HepG2 (cell line): Measurements from ENCODE around the gene COPB2. TPM values are rescaled to one million over a fixed set of nuclear protein-coding genes. Genes with fewer than 3 reads are reported as not detected.

Experiments used
- ATF1 ChIP-seq: IDR thresholded peaks from 2 replicates; pipeline ENCODE4 v1.6.1; 2016; ENCODE audit warnings: mild to moderate bottlenecking, control low read depth
- CREB1 ChIP-seq, 2 experiments: fragments of 450-650 bp in 1 of 2; IDR thresholded peaks; 2 replicates each; pipeline ENCODE4 v1.6.1; 2016 to 2017; ENCODE audit warnings: control low read depth in 1 of 2, mild to moderate bottlenecking in 1 of 2, missing compliant biosample characterization in 1 of 2, missing genetic modification characterization in 1 of 2
- EEA1 ChIP-seq: sonication (generic); formaldehyde crosslinking; IDR thresholded peaks from 2 replicates; pipeline ENCODE4 v1.5.1; 2020; ENCODE audit warnings: mild to moderate bottlenecking, missing genetic modification reagents, borderline replicate concordance
- ERF ChIP-seq: IDR thresholded peaks from 2 replicates; pipeline ENCODE4 v1.6.1; 2018; ENCODE audit warnings: missing biosample characterization, missing genetic modification reagents
- GMEB1 ChIP-seq: sonication (generic); formaldehyde crosslinking; IDR thresholded peaks from 2 replicates; pipeline ENCODE4 v1.5.1; 2020; ENCODE audit warnings: missing genetic modification reagents, mild to moderate bottlenecking, borderline replicate concordance
- HCFC1 ChIP-seq: fragments of 150-350 bp; IDR thresholded peaks from 2 replicates; pipeline ENCODE4 v1.6.1; 2014; ENCODE audit warnings: low read depth, low read length
- KLF16 ChIP-seq, 2 experiments: sonication (generic) in 1 of 2; formaldehyde crosslinking in 1 of 2; IDR thresholded peaks; 2 replicates each; pipeline versions ENCODE4 v1.6.1 to v1.8.0; 2016 to 2023; ENCODE audit warnings: missing genetic modification reagents in 2 of 2, missing compliant biosample characterization in 1 of 2
- NCOR1 ChIP-seq: fragments of 200-600 bp; sonication (generic); IDR thresholded peaks from 2 replicates; pipeline ENCODE4 v1.7.0; 2017; ENCODE audit warnings: antibody characterized with exemption, low read length, borderline replicate concordance
- NRL ChIP-seq: sonication (generic); formaldehyde crosslinking; IDR thresholded peaks from 2 replicates; pipeline ENCODE4 v1.5.0; 2020; ENCODE audit warnings: missing genetic modification reagents, mild to moderate bottlenecking, moderate library complexity, borderline replicate concordance
- PBX2 ChIP-seq: IDR thresholded peaks from 2 replicates; pipeline ENCODE4 v1.6.1; 2016; ENCODE audit warnings: control low read depth
- ZC3H13 ChIP-seq: sonication (generic); formaldehyde crosslinking; IDR thresholded peaks from 2 replicates; pipeline ENCODE4 v1.8.1; 2023; ENCODE audit warnings: mild to moderate bottlenecking, missing genetic modification reagents, moderate library complexity
- ZFAT ChIP-seq: sonication (generic); formaldehyde crosslinking; conservative IDR thresholded peaks from 2 replicates; pipeline ENCODE4 v1.8.1; 2023; ENCODE audit warnings: missing genetic modification reagents, inconsistent platforms
- ZNF121 ChIP-seq: sonication (generic); formaldehyde crosslinking; IDR thresholded peaks from 2 replicates; pipeline ENCODE4 v1.5.0; 2020; ENCODE audit warnings: mild to moderate bottlenecking, missing genetic modification reagents
- ZNF335 ChIP-seq: sonication (generic); formaldehyde crosslinking; IDR thresholded peaks from 2 replicates; pipeline ENCODE4 v1.4.0; 2020; ENCODE audit warnings: missing genetic modification reagents
- ZNF33A ChIP-seq: sonication (generic); formaldehyde crosslinking; IDR thresholded peaks from 2 replicates; pipeline ENCODE4 v1.5.1; 2020; ENCODE audit warnings: missing genetic modification reagents, mild to moderate bottlenecking, moderate library complexity, borderline replicate concordance
- ZNF576 ChIP-seq: sonication (generic); formaldehyde crosslinking; IDR thresholded peaks from 2 replicates; pipeline ENCODE4 v1.4.0; 2020; ENCODE audit warnings: mild to moderate bottlenecking, missing genetic modification reagents
- polyA plus RNA-seq, 8 experiments: library from polyadenylated mRNA; depleted of rRNA in 3 of 8; stranded (reverse) in 7 of 8; unstranded in 1 of 8; fragments of >200 nt; fragmentation: Illumina TruSeq in 4 of 8; extraction: Trizol in 4 of 8; gene quantifications; 2 replicates each; pipeline versions ENCODE4 v1.2.1 to v1.2.3, GENCODE V29; 2011 to 2016; ENCODE audit warnings: low read depth in 4 of 8, missing spikeins in 1 of 8, mixed read lengths in 1 of 8; ENCODE audit not compliant: insufficient read depth in 1 of 8
- total RNA-seq, 5 experiments: library from RNA; depleted of rRNA; stranded (reverse); fragments of >200 nt; fragmentation: Illumina TruSeq; extraction: Trizol; gene quantifications; 2 replicates each; pipeline ENCODE4 v1.2.3, GENCODE V29; 2016; ENCODE audit warnings: low read depth in 1 of 5
- TF ChIP-seq, protein P1 (sequence below): IDR thresholded peaks from 2 replicates; pipeline ENCODE4 v1.4.0; 2020; ENCODE audit warnings: mild to moderate bottlenecking, missing genetic modification reagents
- TF ChIP-seq, protein P2 (sequence below): sonication (generic); formaldehyde crosslinking; IDR thresholded peaks from 2 replicates; pipeline ENCODE4 v1.9.0; 2021; ENCODE audit warnings: missing genetic modification reagents, mild to moderate bottlenecking, borderline replicate concordance

Gene COPB2
- total and polyA plus RNA-seq, 2 of the 13 experiments (the other 11 are each of a cell fraction or from before 2014, with no cell fraction given), result 83.3 to 217 TPM

- TF ChIP-seq, protein P1, sequence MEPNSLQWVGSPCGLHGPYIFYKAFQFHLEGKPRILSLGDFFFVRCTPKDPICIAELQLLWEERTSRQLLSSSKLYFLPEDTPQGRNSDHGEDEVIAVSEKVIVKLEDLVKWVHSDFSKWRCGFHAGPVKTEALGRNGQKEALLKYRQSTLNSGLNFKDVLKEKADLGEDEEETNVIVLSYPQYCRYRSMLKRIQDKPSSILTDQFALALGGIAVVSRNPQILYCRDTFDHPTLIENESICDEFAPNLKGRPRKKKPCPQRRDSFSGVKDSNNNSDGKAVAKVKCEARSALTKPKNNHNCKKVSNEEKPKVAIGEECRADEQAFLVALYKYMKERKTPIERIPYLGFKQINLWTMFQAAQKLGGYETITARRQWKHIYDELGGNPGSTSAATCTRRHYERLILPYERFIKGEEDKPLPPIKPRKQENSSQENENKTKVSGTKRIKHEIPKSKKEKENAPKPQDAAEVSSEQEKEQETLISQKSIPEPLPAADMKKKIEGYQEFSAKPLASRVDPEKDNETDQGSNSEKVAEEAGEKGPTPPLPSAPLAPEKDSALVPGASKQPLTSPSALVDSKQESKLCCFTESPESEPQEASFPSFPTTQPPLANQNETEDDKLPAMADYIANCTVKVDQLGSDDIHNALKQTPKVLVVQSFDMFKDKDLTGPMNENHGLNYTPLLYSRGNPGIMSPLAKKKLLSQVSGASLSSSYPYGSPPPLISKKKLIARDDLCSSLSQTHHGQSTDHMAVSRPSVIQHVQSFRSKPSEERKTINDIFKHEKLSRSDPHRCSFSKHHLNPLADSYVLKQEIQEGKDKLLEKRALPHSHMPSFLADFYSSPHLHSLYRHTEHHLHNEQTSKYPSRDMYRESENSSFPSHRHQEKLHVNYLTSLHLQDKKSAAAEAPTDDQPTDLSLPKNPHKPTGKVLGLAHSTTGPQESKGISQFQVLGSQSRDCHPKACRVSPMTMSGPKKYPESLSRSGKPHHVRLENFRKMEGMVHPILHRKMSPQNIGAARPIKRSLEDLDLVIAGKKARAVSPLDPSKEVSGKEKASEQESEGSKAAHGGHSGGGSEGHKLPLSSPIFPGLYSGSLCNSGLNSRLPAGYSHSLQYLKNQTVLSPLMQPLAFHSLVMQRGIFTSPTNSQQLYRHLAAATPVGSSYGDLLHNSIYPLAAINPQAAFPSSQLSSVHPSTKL (CRISPR knock-in tag), result no peak
- TF ChIP-seq KLF16 (CRISPR knock-in tag; IDR thresholded peaks at IDR 0.05) (peak in 1 of 2 experiments; percentile 51; a peak in 1 of 4 replicates), NCOR1 (no peak), PBX2 (CRISPR knock-in tag) (peak; percentile 21; the same call in 1 of the 2 replicates), ERF (CRISPR knock-in tag) (peak; percentile 81), ZNF33A (no peak; the same call in 1 of the 2 replicates), ZNF335 (CRISPR knock-in tag) (peak; percentile 81; the same call in 1 of the 2 replicates), CREB1 (IDR thresholded peaks at IDR 0.05) (peak; percentile 91), CREB1 (CRISPR knock-in tag; IDR thresholded peaks at IDR 0.05) (peak; percentile 90), ZNF121 (CRISPR knock-in tag) (no peak), ATF1 (CRISPR knock-in tag) (peak; percentile 80), EEA1 (CRISPR knock-in tag) (no peak), ZNF576 (no peak), HCFC1 (peak; percentile 47; the same call in 1 of the 2 replicates), ZC3H13 (peak; percentile 57; the same call in 1 of the 2 replicates), NRL (CRISPR knock-in tag) (peak; percentile 76), GMEB1 (CRISPR knock-in tag) (peak; percentile 76; the same call in 1 of the 2 replicates), ZFAT (CRISPR knock-in tag) (no peak)
- TF ChIP-seq, protein P2, sequence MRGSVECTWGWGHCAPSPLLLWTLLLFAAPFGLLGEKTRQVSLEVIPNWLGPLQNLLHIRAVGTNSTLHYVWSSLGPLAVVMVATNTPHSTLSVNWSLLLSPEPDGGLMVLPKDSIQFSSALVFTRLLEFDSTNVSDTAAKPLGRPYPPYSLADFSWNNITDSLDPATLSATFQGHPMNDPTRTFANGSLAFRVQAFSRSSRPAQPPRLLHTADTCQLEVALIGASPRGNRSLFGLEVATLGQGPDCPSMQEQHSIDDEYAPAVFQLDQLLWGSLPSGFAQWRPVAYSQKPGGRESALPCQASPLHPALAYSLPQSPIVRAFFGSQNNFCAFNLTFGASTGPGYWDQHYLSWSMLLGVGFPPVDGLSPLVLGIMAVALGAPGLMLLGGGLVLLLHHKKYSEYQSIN (CRISPR knock-in tag), result no peak
Observed at GRCh38 chr3:139389552-139390368, at the start of gene COPB2 (continued).
